ENCODE data around the gene HAVCR2. TPM values are rescaled to one million over a fixed set of nuclear protein-coding genes. Genes with fewer than 3 reads are reported as not detected.

Gene HAVCR2
- total RNA-seq, 1 experiment from 2014 or later = not detected

DNA sequence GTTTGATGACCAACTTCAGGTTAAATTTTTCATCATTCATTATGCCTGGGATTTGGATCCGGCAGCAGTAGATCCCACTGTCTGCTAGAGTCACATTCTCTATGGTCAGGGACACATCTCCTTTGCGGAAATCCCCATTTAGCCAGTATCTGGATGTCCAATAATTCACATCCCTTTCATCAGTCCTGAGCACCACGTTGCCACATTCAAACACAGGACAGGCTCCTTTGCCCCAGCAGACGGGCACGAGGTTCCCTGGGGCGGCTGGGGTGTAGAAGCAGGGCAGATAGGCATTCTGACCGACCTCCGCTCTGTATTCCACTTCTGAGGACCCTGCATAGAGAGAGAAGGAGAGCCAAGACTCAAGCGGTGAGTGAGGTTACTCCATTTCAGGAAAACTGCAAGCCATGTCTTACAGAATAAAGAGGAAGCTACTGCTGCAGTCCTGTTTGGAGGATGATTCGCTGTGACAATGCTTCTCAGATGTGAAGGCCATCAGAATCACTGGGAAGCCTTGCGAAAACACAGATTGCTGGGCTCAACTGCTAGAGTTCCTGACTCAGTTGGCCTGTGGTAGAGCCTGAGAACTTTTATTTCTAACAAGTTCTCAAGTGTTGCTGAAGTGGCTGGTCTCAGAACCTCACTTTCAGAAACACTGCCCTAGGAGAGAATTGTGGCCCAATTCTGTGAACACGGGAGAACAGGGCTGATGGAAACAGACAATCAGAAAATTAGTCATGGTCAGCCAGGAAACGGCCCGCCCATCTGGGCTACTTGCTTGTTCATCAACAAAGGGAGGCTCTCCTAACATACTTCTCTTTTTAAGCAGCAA lies 2.0 kb downstream of the HAVCR2 start:
- H3K9me3 ChIP-seq (ENCODE audit: control insufficient read depth, low read depth, low read length) = no peaks in the 10 kb centered on the region
- H3K9ac ChIP-seq (ENCODE audit: extremely low read depth, insufficient read length, low read length) = no peak overlapping the region
- no peaks in the 10 kb centered on the region for H3K27me3 Mint-ChIP-seq (ENCODE audit: low read depth)
- no peak overlapping the region for H4K91ac ChIP-seq (ENCODE audit: insufficient read length, low read depth, low read length)
- H3K79me2 ChIP-seq (ENCODE audit: insufficient read depth, low read length) = no peaks in the 10 kb centered on the region
- no peak overlapping the region for H3K4ac ChIP-seq (ENCODE audit: low read depth, low read length)
- H3K56ac ChIP-seq (ENCODE audit: insufficient read length, low read depth, low read length) = no peak overlapping the region
- H3K18ac ChIP-seq (ENCODE audit: insufficient read length, low read depth, low read length) = no peak overlapping the region
- H3K27me3 ChIP-seq (ENCODE audit: insufficient read depth, low read length) = no peaks in the 10 kb centered on the region
- H2BK5ac ChIP-seq (ENCODE audit: insufficient read length, low read length) = no peak overlapping the region
- H3K79me1 ChIP-seq (ENCODE audit: insufficient read depth, low read depth, low read length, poor library complexity, severe bottlenecking) = no peaks in the 10 kb centered on the region
- no peak overlapping the region for H2AK5ac ChIP-seq (ENCODE audit: insufficient read length, low read length)
- no peak overlapping the region for H3K14ac ChIP-seq (ENCODE audit: insufficient read depth, low read length)
- no peak overlapping the region for H3T11ph ChIP-seq (ENCODE audit: low read length)
- H3K27ac ChIP-seq (ENCODE audit: insufficient read length, low read depth, low read length) = no peak overlapping the region
- H4K5ac ChIP-seq (ENCODE audit: insufficient read length, low read depth, low read length) = no peak overlapping the region
- no peak overlapping the region for H2AFZ ChIP-seq (ENCODE audit: low read length)
- WGBS (ENCODE audit: extremely low coverage, insufficient read length, low lambda C conversion rate) = no CpG with 5 or more reads among the region's 14 CpGs
- peaks cover 0 to 2% of the 10 kb centered on the region in 2 experiments; a peak in 1 of 4 replicates for H3K4me1 Mint-ChIP-seq
- H3K4me2 ChIP-seq (ENCODE audit: insufficient read depth, insufficient read length, low read length) = no peak overlapping the region
- H4K8ac ChIP-seq (replicated peaks; ENCODE audit: insufficient read length, low read depth, low read length) = no peak overlapping the region
- TF ChIP-seq, protein P1, sequence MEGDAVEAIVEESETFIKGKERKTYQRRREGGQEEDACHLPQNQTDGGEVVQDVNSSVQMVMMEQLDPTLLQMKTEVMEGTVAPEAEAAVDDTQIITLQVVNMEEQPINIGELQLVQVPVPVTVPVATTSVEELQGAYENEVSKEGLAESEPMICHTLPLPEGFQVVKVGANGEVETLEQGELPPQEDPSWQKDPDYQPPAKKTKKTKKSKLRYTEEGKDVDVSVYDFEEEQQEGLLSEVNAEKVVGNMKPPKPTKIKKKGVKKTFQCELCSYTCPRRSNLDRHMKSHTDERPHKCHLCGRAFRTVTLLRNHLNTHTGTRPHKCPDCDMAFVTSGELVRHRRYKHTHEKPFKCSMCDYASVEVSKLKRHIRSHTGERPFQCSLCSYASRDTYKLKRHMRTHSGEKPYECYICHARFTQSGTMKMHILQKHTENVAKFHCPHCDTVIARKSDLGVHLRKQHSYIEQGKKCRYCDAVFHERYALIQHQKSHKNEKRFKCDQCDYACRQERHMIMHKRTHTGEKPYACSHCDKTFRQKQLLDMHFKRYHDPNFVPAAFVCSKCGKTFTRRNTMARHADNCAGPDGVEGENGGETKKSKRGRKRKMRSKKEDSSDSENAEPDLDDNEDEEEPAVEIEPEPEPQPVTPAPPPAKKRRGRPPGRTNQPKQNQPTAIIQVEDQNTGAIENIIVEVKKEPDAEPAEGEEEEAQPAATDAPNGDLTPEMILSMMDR (conservative IDR thresholded peaks at IDR 0.05) = no peak
- H3K27ac Mint-ChIP-seq = no peak overlapping the region; a peak in 1 of 7 replicates
- H2BK120ac ChIP-seq (ENCODE audit: low read depth, low read length, poor library complexity, severe bottlenecking) = no peak overlapping the region
- no peaks in the 10 kb centered on the region for H3K4me1 ChIP-seq (ENCODE audit: insufficient read depth, low read length)
- no peaks in the 10 kb centered on the region for H3K36me3 Mint-ChIP-seq (ENCODE audit: insufficient read depth in 1 of 3, low read depth in 3 of 3)
- H3K4me3 Mint-ChIP-seq = no peak overlapping the region
- no peak for DNase-seq
- H3K23ac ChIP-seq (ENCODE audit: insufficient read length, low read depth, low read length) = no peak overlapping the region
- H2BK15ac ChIP-seq (ENCODE audit: low read depth, low read length) = no peak overlapping the region
- no peak overlapping the region for H2BK20ac ChIP-seq (ENCODE audit: low read depth, low read length, poor library complexity, severe bottlenecking)
- no peaks in the 10 kb centered on the region for H4K20me1 ChIP-seq (ENCODE audit: control insufficient read depth, insufficient read depth, insufficient read length)
- H2BK12ac ChIP-seq (ENCODE audit: insufficient read length, low read depth, low read length) = no peak overlapping the region
- no peaks in the 10 kb centered on the region for H3K9me3 Mint-ChIP-seq
- no peaks in the 10 kb centered on the region for H3K23me2 ChIP-seq (ENCODE audit: insufficient read length, low read depth, low read length, poor library complexity, severe bottlenecking)
